Tibial artery (tissue), 4 donors: ENCODE data around the gene OCIAD1.
A peak's percentile ranks its signal among the peaks of the same experiment; 100 is the strongest.

ENCODE experiments used
- DNase-seq, 2 donors: peaks; one replicate each; pipeline ENCODE4 v3.0.0-alpha.2; 2019
- H3K27ac ChIP-seq, 2 donors: fragments of 200-600 bp; sonication (generic) in 1 of 2; 1 replicate in 1 of 2; 2 replicates in 1 of 2; pipeline ENCODE4 v1.5.1; 2018 to 2019; ENCODE audit warnings: mild to moderate bottlenecking in 1 of 2
- H3K27me3 ChIP-seq, 2 donors: fragments of 200-600 bp; sonication (generic) in 1 of 2; one replicate each; pipeline versions ENCODE4 v1.5.1 to v1.6.0; 2016 to 2019
- H3K36me3 ChIP-seq, 3 donors: fragments of 200-600 bp; sonication (generic) in 2 of 3; one replicate each; pipeline ENCODE4 v1.5.1; 2016 to 2019; ENCODE audit warnings: mild to moderate bottlenecking in 2 of 3
- H3K4me1 ChIP-seq, 4 donors: fragments of 200-600 bp; sonication (generic) in 2 of 4; 1 replicate in 3 of 4; 2 replicates in 1 of 4; pipeline ENCODE4 v1.5.1; 2016 to 2019
- H3K4me3 ChIP-seq, 2 donors: fragments of 200-600 bp; sonication (generic) in 1 of 2; 1 replicate in 1 of 2; 2 replicates in 1 of 2; pipeline ENCODE4 v1.5.1; 2018 to 2019; ENCODE audit warnings: mild to moderate bottlenecking in 2 of 2
- H3K9me3 ChIP-seq, 3 donors: fragments of 200-600 bp; sonication (generic) in 1 of 3; one replicate each; pipeline ENCODE4 v1.5.1; 2016 to 2019
- intact Hi-C: fragments of 100-400 bp; cut with DNase I; formaldehyde crosslinking; loops from one replicate; pipeline ENCODE4 v1.15.0; 2023; ENCODE audit warnings: low total_unique reads
- TF ChIP-seq, protein P1 (sequence below), 2 experiments: fragments of 200-600 bp in 1 of 2; fragments of 450-650 bp in 1 of 2; IDR thresholded peaks; one replicate each; pipeline ENCODE4 v1.5.1; 2017 to 2019; ENCODE audit warnings: antibody characterized with exemption in 2 of 2, mild to moderate bottlenecking in 1 of 2, moderate library complexity in 1 of 2

The OCIAD1 gene

DNA sequence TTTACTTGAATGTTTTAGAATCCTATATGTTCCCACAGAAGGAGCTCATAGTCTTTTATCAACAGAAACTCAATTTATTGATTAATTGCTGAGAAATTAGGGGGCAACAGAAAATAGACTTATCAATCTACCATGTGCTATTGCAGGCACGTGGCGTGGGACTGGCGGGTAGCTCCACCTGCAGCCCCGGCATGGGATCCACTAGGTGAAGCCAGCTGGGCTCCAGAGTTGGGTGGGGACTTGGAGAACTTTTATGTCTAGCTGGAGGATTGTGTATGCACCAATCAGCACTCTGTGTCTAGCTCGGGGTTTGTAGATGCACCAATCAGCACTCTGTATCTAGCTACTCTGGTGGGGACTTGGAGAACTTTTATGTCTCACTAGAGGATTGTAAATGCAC, 3.3 kb upstream of the OCIAD1 start:
- no peaks in the 10 kb centered on the region for H3K36me3 ChIP-seq
- H3K27ac ChIP-seq, result no peak overlapping the region
- peaks cover 0 to 12% (median 8%) of the 10 kb centered on the region in 4 donors for H3K4me1 ChIP-seq
- H3K9me3 ChIP-seq, result no peaks in the 10 kb centered on the region
- intact Hi-C loops, result no loop called here
- TF ChIP-seq, protein P1, sequence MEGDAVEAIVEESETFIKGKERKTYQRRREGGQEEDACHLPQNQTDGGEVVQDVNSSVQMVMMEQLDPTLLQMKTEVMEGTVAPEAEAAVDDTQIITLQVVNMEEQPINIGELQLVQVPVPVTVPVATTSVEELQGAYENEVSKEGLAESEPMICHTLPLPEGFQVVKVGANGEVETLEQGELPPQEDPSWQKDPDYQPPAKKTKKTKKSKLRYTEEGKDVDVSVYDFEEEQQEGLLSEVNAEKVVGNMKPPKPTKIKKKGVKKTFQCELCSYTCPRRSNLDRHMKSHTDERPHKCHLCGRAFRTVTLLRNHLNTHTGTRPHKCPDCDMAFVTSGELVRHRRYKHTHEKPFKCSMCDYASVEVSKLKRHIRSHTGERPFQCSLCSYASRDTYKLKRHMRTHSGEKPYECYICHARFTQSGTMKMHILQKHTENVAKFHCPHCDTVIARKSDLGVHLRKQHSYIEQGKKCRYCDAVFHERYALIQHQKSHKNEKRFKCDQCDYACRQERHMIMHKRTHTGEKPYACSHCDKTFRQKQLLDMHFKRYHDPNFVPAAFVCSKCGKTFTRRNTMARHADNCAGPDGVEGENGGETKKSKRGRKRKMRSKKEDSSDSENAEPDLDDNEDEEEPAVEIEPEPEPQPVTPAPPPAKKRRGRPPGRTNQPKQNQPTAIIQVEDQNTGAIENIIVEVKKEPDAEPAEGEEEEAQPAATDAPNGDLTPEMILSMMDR (IDR thresholded peaks at IDR 0.05), result no peak
- no peaks in the 10 kb centered on the region for H3K27me3 ChIP-seq
- no peak overlapping the region for H3K4me3 ChIP-seq
- no peak for DNase-seq

DNA sequence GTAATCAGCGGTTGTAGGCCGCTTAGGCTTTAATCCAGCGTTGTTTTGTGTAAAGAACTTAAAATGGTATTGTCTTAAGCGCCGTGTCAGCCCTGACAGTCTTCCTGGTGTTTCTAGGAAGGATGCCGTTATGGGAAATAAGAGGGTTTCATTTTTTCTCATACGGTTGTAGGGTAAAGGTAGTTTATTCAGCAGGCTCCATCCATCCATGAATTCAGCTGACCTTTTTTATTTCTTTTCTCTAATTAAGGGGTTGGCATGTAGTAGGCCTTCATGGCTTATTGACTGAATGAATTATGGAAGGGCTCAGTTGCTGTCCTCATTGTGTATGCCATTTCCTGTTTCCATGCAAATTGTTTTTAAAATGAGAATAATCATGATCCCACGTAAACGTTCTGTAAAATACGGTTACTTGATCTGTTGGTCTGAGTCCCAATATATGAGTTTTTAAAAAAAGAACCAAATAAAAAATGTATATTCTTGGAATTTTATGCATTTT, 693 bp downstream of the OCIAD1 start:
- Histone ChIP-seq H3K36me3 (peaks cover 26 to 30% (median 29%) of the 10 kb centered on the region in 3 donors), H3K4me1 (peaks cover 0 to 18% (median 12%) of the 10 kb centered on the region in 4 donors), H3K27me3 (no peaks in the 10 kb centered on the region), H3K4me3 (peak overlapping the region; percentile 73 to 85), H3K27ac (peak overlapping the region; percentile 88 to 89), H3K9me3 (no peaks in the 10 kb centered on the region)
- DNase-seq, result no peak
- intact Hi-C loops, result loop anchor here (5.0 kb wide), 1 partner anchor 49 kb away; the partner anchor contains the start of gene FRYL
- TF ChIP-seq, protein P1 (IDR thresholded peaks at IDR 0.05), result no peak

DNA sequence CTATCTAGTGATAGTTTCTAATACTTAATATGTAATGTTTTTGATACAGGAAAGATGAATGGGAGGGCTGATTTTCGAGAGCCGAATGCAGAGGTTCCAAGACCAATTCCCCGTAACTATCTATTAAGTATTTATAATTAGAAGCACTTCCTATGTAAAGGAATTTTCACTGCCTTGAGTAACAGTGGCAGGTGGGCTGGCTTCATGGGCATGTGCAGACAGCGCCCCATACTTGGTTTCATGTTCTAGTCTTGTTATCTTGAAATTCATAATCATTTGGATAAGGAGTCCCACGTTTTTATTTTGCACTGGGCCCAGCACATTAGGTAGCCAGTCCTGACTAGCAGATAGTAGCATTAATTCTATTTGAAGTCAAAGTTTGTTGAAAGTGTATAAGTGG, 1.7 kb downstream of the OCIAD1 start:
- H3K4me3 ChIP-seq, result peak overlapping the region in 1 of 2 donors; percentile 73
- no peak overlapping the region for H3K27ac ChIP-seq

DNA sequence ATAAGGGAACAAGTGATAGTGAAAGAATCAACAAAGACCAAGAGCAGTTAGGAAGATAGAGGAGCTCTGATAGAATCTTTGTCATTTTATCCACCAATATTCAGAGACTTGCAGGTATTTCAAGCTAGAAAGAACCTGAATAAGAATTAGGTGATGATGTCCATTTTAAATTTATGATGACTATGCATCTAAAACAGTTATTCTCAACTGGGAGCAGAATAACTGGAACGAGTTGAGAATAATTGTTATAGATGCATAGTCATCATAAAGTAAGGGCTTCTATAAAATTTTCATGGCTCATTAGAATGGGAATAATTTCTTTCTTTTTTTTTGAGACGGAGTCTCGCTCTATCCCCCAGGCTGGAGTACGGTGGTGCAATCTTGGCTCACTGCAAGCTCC, 5.8 kb downstream of the OCIAD1 start:
- H3K4me3 ChIP-seq, result no peak overlapping the region
- no peak for DNase-seq
- TF ChIP-seq, protein P1 (IDR thresholded peaks at IDR 0.05), result no peak
- peaks cover 42 to 54% (median 52%) of the 10 kb centered on the region in 3 donors for H3K36me3 ChIP-seq
- intact Hi-C loops, result no loop called here
- no peaks in the 10 kb centered on the region for H3K9me3 ChIP-seq
- H3K27me3 ChIP-seq, result no peaks in the 10 kb centered on the region
- no peak overlapping the region for H3K27ac ChIP-seq
- peaks cover 0 to 24% (median 16%) of the 10 kb centered on the region in 4 donors for H3K4me1 ChIP-seq

More for the DNA sequence above, 1.7 kb downstream of the OCIAD1 start:
- intact Hi-C loops, result loop anchor here (5.0 kb wide), 1 partner anchor 50 kb away; the partner anchor contains the start of gene FRYL
- peaks cover 35 to 36% (median 36%) of the 10 kb centered on the region in 3 donors for H3K36me3 ChIP-seq
- no peak for DNase-seq
- TF ChIP-seq, protein P1 (IDR thresholded peaks at IDR 0.05), result no peak
- H3K9me3 ChIP-seq, result no peaks in the 10 kb centered on the region
- no peaks in the 10 kb centered on the region for H3K27me3 ChIP-seq
- H3K4me1 ChIP-seq, result peaks cover 0 to 18% (median 12%) of the 10 kb centered on the region in 4 donors

DNA sequence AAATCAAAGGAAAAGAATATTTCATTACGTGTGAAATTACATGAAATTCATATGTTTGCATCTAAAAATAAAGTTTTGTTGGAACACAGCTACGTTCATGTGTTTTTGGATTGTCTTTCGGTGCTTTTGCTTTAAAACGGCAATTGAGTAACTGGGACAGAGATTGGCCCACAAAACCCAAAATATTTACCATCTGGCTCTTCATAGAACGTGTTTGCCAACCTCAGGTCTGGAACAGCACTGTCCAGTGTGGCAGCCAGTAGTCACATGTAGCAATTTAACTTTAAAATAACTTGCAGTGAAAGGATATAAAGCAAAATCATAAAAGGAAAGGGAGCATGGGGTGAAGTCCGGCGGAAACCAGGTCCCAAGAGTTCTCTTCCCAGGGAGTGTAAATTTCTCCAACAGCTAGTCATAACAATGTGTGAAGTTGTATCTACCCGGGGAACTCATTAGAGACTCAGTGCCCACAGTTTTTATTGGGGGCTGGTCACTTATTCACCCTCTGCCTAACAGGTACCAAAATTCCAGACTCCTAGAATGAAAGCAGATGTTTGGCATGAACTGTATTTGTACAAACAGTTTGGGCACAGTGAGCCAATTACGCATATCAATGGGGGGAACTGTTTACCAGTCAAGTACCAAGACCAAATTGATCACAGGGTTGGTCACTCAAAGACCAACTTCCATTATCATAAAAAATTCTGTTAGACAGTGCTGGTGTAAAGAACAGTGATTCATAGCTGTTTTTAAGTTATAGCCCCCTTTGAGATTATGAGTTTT, 10.3 kb downstream of the OCIAD1 start:
- Histone ChIP-seq H3K27ac (no peak overlapping the region), H3K4me1 (peaks cover 0 to 11% (median 2%) of the 10 kb centered on the region in 4 donors), H3K27me3 (no peaks in the 10 kb centered on the region), H3K9me3 (no peaks in the 10 kb centered on the region), H3K4me3 (no peak overlapping the region), H3K36me3 (peaks cover 28 to 61% (median 29%) of the 10 kb centered on the region in 3 donors)
- no peak for DNase-seq
- TF ChIP-seq, protein P1 (IDR thresholded peaks at IDR 0.05), result no peak
- intact Hi-C loops, result no loop called here
